DMS153 treated with DMSO at 0.1 percent for 48 hours (cell line): Measurements from ENCODE around the gene SSH3.
"Not testable (repeated sequence)": the region's sequence is repeated elsewhere in the genome, so short reads cannot be mapped to it uniquely, and the experiment has no call there.

Experiments used
- DNase-seq: peaks from one replicate; lab custom pipeline; 2025; ENCODE audit not compliant: unreplicated experiment; lab: John Stamatoyannopoulos, UW

SSH3 gene

GRCh38 chr11:67303132-67303834 lies at the start of gene SSH3:
Gene SSH3, plus strand, starts transcription at chr11:67303530. Its CDS starts 96 bp downstream, at chr11:67303626.
- DNase-seq = peak; percentile 52

- no peak for DNase-seq
These were observed 49.3 kb upstream of the SSH3 start for GRCh38 chr11:67253872-67254624.

- DNase-seq = no peak
These were observed 48.5 kb upstream of the SSH3 start for GRCh38 chr11:67254798-67255197.

- DNase-seq = no peak
These were observed 48.0 kb upstream of the SSH3 start for GRCh38 chr11:67255353-67255752.

- DNase-seq = no peak
These were observed 47.5 kb upstream of the SSH3 start for GRCh38 chr11:67255864-67256263.

GRCh38 chr11:67256477-67257135 lies 46.7 kb upstream of the SSH3 start:
- no peak for DNase-seq

GRCh38 chr11:67260406-67260805 lies 42.9 kb upstream of the SSH3 start:
- DNase-seq = no peak

- not testable (repeated sequence) for DNase-seq
These were observed 42.3 kb upstream of the SSH3 start for GRCh38 chr11:67260885-67261639.

GRCh38 chr11:67261640-67261945 lies 41.7 kb upstream of the SSH3 start:
- DNase-seq = no peak

GRCh38 chr11:67261946-67262681 lies 41.2 kb upstream of the SSH3 start:
- DNase-seq = no peak

- peak; percentile 80 for DNase-seq
These were observed 40.3 kb upstream of the SSH3 start for GRCh38 chr11:67262731-67263675.

- DNase-seq = no peak
These were observed 39.1 kb upstream of the SSH3 start for GRCh38 chr11:67264260-67264659.

- no peak for DNase-seq
These were observed 38.3 kb upstream of the SSH3 start for GRCh38 chr11:67264877-67265632.

GRCh38 chr11:67265633-67266448 lies 37.5 kb upstream of the SSH3 start:
- DNase-seq = peak; percentile 31

GRCh38 chr11:67266449-67267187 lies 36.7 kb upstream of the SSH3 start, which contains the start of gene GRK2:
Gene GRK2, plus strand, starts transcription at chr11:67266473. Its CDS starts 227 bp downstream, at chr11:67266700.
- no peak for DNase-seq

GRCh38 chr11:67267188-67268080 lies 35.9 kb upstream of the SSH3 start:
- DNase-seq = peak; percentile 27
